ENCODE results near the gene GNAL.

Gene GNAL

GRCh38 chr18:11808001-11808855 lies 119.2 kb downstream of the GNAL start:
- Histone ChIP-seq H3K9me3 (ENCODE audit: insufficient read depth, low read length, severe bottlenecking) (no peaks in the 10 kb centered on the region), H3K4me2 (ENCODE audit: insufficient read depth, low read length) (no peak overlapping the region), H2AFZ (ENCODE audit: low read depth, low read length) (no peak overlapping the region), H3K27ac (ENCODE audit: low read length) (no peak overlapping the region), H3K4me1 (ENCODE audit: insufficient read depth, low read length) (no peaks in the 10 kb centered on the region), H3K36me3 (ENCODE audit: insufficient read depth, low read length) (no peaks in the 10 kb centered on the region), H3K9ac (ENCODE audit: low read depth, low read length) (no peak overlapping the region), H3K4me3 (ENCODE audit: low read depth in 1 of 2, low read length in 2 of 2) (no peak overlapping the region), H3K27me3 (ENCODE audit: insufficient read depth, low read length, poor library complexity) (peaks cover 2% of the 10 kb centered on the region), H4K20me1 (ENCODE audit: insufficient read depth, low read length) (no peaks in the 10 kb centered on the region), H3K79me2 (ENCODE audit: insufficient read depth, low read length) (no peaks in the 10 kb centered on the region)
- no peak for ATAC-seq (ENCODE audit: insufficient read depth, low read depth)
- TF ChIP-seq, protein P1, sequence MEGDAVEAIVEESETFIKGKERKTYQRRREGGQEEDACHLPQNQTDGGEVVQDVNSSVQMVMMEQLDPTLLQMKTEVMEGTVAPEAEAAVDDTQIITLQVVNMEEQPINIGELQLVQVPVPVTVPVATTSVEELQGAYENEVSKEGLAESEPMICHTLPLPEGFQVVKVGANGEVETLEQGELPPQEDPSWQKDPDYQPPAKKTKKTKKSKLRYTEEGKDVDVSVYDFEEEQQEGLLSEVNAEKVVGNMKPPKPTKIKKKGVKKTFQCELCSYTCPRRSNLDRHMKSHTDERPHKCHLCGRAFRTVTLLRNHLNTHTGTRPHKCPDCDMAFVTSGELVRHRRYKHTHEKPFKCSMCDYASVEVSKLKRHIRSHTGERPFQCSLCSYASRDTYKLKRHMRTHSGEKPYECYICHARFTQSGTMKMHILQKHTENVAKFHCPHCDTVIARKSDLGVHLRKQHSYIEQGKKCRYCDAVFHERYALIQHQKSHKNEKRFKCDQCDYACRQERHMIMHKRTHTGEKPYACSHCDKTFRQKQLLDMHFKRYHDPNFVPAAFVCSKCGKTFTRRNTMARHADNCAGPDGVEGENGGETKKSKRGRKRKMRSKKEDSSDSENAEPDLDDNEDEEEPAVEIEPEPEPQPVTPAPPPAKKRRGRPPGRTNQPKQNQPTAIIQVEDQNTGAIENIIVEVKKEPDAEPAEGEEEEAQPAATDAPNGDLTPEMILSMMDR (IDR thresholded peaks at IDR 0.05; ENCODE audit: borderline replicate concordance, extremely low read depth, low read length, poor library complexity, severe bottlenecking) = no peak
- no peak for DNase-seq

GRCh38 chr18:11809895-11810294 lies 120.8 kb downstream of the GNAL start:
- peaks cover 2% of the 10 kb centered on the region for H3K27me3 ChIP-seq (ENCODE audit: insufficient read depth, low read length, poor library complexity)
- H3K9me3 ChIP-seq (ENCODE audit: insufficient read depth, low read length, severe bottlenecking) = no peaks in the 10 kb centered on the region
- no peaks in the 10 kb centered on the region for H4K20me1 ChIP-seq (ENCODE audit: insufficient read depth, low read length)
- H3K9ac ChIP-seq (ENCODE audit: low read depth, low read length) = no peak overlapping the region
- no peaks in the 10 kb centered on the region for H3K79me2 ChIP-seq (ENCODE audit: insufficient read depth, low read length)
- no peak overlapping the region for H2AFZ ChIP-seq (ENCODE audit: low read depth, low read length)
- no peak for ATAC-seq (ENCODE audit: insufficient read depth, low read depth)
- no peak overlapping the region for H3K4me2 ChIP-seq (ENCODE audit: insufficient read depth, low read length)
- no peaks in the 10 kb centered on the region for H3K4me1 ChIP-seq (ENCODE audit: insufficient read depth, low read length)
- H3K27ac ChIP-seq (ENCODE audit: low read length) = no peak overlapping the region
- H3K36me3 ChIP-seq (ENCODE audit: insufficient read depth, low read length) = no peaks in the 10 kb centered on the region
- no peak for DNase-seq
- TF ChIP-seq, protein P1 (IDR thresholded peaks at IDR 0.05; ENCODE audit: borderline replicate concordance, extremely low read depth, low read length, poor library complexity, severe bottlenecking) = no peak
- no peak for TF ChIP-seq EZH2 (IDR thresholded peaks at IDR 0.05; ENCODE audit: borderline replicate concordance, low read depth, low read length, severe bottlenecking)
- no peak overlapping the region for H3K4me3 ChIP-seq (ENCODE audit: low read depth in 1 of 2, low read length in 2 of 2)

GRCh38 chr18:11810379-11810778 lies 121.3 kb downstream of the GNAL start:
- Histone ChIP-seq H3K27me3 (ENCODE audit: insufficient read depth, low read length, poor library complexity) (peaks cover 2% of the 10 kb centered on the region), H3K79me2 (ENCODE audit: insufficient read depth, low read length) (no peaks in the 10 kb centered on the region), H3K9me3 (ENCODE audit: insufficient read depth, low read length, severe bottlenecking) (no peaks in the 10 kb centered on the region), H3K9ac (ENCODE audit: low read depth, low read length) (no peak overlapping the region), H3K4me2 (ENCODE audit: insufficient read depth, low read length) (no peak overlapping the region), H2AFZ (ENCODE audit: low read depth, low read length) (no peak overlapping the region), H3K4me1 (ENCODE audit: insufficient read depth, low read length) (no peaks in the 10 kb centered on the region), H3K36me3 (ENCODE audit: insufficient read depth, low read length) (no peaks in the 10 kb centered on the region), H3K4me3 (ENCODE audit: low read depth in 1 of 2, low read length in 2 of 2) (no peak overlapping the region), H3K27ac (ENCODE audit: low read length) (no peak overlapping the region), H4K20me1 (ENCODE audit: insufficient read depth, low read length) (no peaks in the 10 kb centered on the region)
- ATAC-seq (ENCODE audit: insufficient read depth, low read depth) = no peak
- DNase-seq = no peak
- no peak for TF ChIP-seq EZH2 (IDR thresholded peaks at IDR 0.05; ENCODE audit: borderline replicate concordance, low read depth, low read length, severe bottlenecking)
- TF ChIP-seq, protein P1 (IDR thresholded peaks at IDR 0.05; ENCODE audit: borderline replicate concordance, extremely low read depth, low read length, poor library complexity, severe bottlenecking) = no peak

Measured in DND-41 (cell line).